ENCODE data around the gene STAG1.

DNA sequence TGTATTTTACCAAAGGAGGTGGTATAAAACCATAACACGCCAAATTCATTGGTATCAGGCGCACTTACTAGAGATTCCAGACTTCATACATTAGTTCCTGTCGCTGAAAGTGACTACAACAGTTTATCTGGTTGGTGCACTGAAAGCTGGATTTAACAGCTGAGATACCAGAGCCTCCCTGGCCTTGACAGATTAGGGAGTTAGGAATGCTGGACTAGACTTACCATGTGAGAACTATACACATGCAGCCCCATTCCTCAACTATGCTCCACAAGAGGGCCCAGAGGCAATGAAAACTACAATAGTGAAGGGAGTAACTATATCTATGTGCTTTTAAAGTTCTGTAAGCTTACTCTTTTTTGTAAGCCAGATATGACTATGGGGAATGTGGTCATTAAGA is 174.4 kb downstream of the STAG1 start:
- TF ChIP-seq POLR2A (IDR thresholded peaks at IDR 0.05; ENCODE audit: low read length): no peak
- TF ChIP-seq GATA1 (IDR thresholded peaks at IDR 0.05; ENCODE audit: low read depth, low read length): no peak
